HG03378 (cell line): ENCODE measurements around the gene LY6G6C.

Source experiments
- ATAC-seq: cut with Tn5 transposase; IDR thresholded peaks from one replicate; pipeline ENCODE4 v1.9.1; 2021; ENCODE audit warnings: mild to moderate bottlenecking, moderate library complexity; ENCODE audit not compliant: unreplicated experiment

The LY6G6C gene

GRCh38 chr6:31742894-31743293 lies 21.3 kb upstream of the LY6G6C start:
- no peak for ATAC-seq

DNA sequence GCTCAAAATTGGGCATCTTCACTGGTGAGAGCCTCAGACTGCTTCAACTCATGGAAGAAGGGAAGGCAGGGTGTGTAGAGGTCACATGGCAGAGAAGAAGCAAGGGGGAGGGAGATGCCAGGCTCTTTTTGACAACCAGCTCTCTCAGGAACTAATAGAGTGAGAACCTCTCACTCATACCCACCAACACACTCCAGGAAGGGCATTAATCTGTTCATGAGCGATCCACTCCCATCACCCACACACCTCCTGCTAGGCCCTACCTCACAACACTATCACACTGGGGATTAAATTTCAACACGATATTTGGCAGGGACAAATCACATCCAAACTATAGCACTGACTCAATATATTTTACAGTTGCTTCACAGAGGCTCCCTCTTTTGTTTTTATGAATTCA lies 20.3 kb upstream of the LY6G6C start:
- ATAC-seq, result no peak

DNA sequence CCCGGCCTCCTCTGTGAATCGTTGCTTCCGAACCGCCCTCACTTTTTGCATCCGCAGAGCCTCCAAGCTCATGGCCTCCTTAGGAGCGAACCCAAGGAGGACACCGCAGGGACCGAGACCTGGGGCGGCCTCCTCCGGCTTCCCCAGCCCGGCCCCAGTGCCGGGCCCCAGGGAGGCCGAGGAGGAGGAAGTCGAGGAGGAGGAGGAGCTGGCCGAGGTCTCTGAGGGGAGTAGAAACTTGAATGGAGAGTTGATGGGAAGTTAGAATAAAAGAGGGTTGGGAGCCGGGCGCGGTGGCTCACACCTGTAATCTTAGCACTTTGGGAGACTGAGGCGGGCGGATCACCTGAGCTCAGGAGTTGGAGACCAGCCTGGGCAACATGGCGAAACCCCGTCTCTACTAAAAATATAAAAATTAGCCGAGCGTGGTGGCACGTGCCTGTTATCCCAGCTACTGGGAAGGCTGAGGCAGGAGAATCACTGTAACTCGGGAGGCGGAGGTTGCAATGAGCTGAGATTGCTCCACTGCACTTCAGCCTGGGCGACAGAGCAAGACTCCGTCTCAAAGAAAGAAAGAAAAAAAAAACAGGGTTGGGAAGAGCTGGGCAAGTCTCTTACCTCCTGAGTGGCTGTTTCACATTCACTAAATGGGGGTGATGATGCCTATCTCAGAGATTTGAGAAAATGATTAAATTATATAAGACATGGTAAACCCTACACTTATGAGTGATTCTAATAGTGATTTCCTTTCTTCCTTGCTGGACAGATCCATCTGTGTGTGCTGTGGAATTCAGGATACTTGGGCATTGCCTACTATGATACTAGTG lies 19.1 kb upstream of the LY6G6C start:
- ATAC-seq, result no peak

DNA sequence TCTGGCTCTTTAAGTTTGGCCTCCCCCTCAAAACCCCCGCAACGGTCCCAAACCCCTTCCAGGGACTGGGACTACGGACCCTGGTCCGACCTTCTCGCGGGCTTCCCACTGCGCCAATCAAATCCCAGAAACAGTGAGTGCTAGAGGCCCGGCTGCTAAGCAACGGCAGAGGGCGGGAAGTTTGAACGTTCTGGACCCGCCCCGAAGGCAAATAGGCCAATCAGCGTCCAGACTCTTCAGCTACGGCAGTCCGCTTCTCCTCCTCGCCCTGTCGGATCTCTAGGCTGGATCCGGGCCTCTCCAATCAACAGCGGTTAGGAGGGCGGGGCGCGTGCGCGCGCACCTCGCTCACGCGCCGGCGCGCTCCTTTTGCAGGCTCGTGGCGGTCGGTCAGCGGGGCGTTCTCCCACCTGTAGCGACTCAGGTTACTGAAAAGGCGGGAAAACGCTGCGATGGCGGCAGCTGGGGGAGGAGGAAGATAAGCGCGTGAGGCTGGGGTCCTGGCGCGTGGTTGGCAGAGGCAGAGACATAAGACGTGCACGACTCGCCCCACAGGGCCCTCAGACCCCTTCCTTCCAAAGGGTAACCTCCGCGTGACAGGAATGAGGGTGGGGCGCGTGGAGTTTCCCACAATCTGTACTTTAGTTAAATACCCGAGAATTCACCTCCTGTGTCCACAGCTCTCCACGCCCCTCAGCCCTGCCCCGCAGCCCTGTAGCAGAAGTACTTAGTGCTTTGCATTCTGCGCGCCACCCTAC lies 18.3 kb upstream of the LY6G6C start, which contains the start of gene MSH5:
TSS of gene MSH5 (plus strand) at position 367 of the 758 bp plus-strand sequence. CDS start 462 bp downstream, outside the sequence.
- ATAC-seq, result peak; percentile 65

DNA sequence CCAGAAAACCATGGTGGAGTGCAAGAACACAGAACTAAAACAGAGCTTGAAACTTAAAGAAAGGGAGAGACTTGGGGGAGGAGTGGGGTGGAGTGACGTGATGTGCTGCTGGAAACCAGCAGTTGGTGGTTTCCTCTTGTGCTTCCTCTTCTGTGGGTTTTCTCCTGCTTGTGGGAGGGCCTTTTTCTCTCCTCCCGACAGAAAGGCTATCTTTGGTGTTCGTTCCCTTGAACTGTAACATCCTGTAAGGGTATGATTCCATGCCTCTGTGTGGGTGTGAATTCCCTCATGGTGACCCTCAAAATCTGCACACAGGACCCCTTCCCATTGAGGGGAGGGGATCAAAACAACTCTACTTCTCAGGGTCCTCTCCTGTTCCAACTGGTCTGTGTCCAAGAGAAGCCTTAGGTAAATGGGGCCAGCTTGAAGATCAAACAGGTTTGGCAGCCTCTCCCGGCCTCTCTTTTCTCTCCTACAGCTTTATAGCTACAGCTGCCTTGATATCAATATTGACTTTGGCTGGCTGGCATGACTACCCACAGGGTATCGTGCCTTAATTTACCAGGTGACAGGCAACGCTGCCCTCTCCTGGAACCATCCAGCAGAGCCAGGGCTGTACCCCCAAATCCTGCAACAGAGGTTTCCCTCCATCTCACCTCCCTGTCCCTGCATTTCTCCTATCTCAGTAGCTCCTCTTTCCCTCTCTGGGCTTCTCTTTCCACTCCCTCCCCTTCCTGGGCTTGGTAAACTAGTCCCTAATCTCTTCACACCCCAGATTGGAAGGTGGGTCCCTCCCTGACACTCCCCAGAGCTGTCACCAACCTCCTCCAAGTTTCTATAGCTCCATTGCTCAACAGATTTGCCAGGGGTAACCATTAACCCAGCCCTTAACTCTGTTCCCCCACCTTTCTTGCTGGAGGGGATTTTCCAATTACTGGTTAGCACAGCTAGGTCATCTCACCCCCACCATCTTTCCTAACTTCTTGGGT lies 16.7 kb upstream of the LY6G6C start:
- no peak for ATAC-seq

GRCh38 chr6:31737315-31737990 lies 15.9 kb upstream of the LY6G6C start:
- no peak for ATAC-seq

- no peak for ATAC-seq
Measured at GRCh38 chr6:31736768-31737314, 15.3 kb upstream of the LY6G6C start.

GRCh38 chr6:31736021-31736767 lies 14.6 kb upstream of the LY6G6C start, which contains the start of gene CLIC1:
Gene CLIC1 (minus strand): TSS chr6:31736530. CDS start chr6:31736300, 230 bp downstream.
- ATAC-seq, result no peak

DNA sequence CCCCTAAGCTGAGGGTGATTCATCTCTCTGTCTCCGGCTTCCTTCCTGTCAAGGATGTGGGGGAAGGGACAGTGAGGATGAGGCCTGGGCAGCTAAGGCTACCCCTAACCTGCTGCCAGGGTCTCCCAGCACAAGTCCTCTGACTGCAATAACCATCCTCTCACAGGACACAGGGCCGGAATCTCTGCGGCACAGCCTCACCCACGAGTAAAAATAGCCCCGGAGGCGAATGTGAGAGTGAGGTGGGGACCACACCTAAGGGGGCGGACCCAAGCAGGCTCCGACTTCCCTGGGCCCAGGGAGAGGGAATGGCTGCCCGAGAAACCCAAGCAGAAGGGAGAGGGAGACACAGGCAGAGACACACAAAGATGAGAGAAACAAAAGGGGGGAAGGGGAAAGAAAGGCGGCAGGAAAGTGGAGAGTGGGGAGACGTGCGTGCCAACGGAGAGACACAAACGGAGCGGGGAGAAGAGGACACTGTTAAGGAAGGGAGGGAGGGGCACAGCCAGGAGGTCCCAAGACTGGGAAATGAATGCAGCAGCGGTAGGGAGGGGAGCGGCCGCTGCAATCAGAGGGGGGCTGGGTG lies 13.4 kb upstream of the LY6G6C start:
- ATAC-seq, result no peak

GRCh38 chr6:31734247-31734820 lies 12.8 kb upstream of the LY6G6C start:
- ATAC-seq, result no peak

DNA sequence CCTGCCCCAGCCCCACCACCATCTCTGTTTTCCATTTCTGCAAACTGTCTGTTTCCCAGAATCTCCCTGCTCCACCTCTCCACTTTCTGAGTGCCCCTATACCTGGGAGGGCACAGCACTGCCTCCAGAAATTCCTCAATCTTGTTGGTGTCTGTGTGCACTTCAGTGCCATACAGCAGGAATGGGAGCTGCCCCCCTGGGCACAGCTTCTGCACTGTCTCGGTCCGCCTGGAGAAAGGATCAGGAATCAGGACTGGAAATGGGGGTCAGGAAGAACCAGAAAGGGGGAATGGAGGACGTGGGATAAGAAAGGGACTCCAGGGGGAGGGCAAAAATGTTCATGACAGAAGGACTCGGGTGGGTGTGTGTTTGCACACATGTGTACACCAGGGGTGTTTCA lies 12.2 kb upstream of the LY6G6C start:
- ATAC-seq, result no peak

- ATAC-seq, result no peak
Measured at GRCh38 chr6:31732029-31732428, 10.5 kb upstream of the LY6G6C start.

DNA sequence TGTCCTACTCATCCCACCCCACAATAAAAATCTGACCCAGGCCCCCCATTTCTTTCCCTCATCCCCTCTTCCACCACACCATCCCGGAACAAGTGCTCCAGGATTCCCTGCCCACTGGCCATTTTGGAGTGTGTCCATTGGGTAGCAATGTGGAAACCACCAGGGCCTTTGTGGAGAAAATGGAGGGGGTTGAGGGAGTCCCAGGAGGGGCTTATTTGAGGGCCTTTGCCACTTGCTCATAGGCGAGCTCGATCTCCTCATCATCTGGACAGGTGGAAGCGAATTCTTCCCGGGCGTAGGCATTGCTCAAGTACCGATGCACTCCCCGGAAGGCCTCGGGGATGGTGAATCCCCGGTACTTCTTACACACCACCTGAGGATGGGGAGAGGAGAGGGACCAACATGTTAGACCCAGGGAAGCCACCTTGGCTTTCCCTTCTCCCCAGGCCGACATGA lies 9.1 kb upstream of the LY6G6C start:
- ATAC-seq, result no peak

DNA sequence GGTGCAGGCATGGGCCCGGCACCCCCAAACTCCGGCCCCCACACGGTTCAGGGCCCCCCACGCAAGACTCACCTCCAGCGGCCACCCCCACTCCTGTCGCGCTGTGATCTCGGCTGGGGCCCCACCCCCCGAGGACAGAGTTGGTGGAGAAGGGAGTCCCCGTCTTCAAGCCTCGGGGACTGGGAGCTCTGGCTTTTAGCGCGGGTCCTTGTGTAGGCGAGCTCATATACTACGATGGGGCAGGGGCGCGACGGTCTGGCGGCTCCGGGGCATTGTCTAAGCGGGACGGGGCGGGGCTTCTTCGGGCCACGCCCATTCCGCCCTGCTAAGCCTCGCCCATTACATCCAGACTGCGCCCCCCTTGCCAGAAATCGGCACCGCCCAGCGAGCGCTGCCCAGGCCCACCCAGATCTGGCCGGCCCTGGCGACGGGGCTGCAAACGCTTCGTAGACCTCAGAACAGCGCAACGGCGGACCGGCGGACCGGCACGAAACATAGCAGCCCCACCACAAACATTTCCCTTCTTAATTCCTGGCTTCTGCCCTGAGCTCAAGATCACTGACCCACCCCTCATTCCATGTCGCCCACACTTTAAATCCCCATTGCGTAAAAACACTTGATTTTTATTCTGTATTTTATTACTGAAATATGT lies 8.6 kb upstream of the LY6G6C start:
- ATAC-seq, result no peak

DNA sequence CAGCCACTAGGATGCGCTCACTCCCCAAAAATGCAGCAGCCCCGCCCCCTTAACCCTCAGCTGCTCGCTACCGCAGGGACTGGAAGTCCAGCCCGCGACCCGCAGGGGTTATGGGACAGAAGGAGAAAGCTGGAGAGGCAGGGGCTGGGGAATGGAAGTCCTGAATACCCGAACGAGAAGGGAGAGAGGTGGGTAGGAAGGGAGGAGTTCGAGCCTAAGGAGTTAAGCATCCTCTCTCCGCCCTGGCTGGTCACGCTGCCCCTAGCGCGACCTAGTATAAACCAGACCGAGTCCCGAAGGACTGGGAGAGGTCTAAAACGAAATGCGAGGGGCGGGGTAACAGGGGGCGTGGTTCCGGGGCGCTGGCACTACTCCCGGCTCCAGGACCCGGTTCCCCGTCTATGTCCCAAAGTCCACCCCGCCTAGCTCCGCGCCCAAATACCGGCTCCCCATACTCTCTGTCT lies 8.0 kb upstream of the LY6G6C start:
- no peak for ATAC-seq

- ATAC-seq, result no peak
Measured at GRCh38 chr6:31728767-31729514, 7.4 kb upstream of the LY6G6C start, which contains the start of gene DDAH2. Gene DDAH2 (minus strand): TSS chr6:31729299. CDS start chr6:31729161, 138 bp downstream.
